PC-3 (cell line): Measurements from ENCODE around the gene LTN1. TPM values are rescaled to one million over a fixed set of nuclear protein-coding genes. Genes with fewer than 3 reads are reported as not detected.

Source experiments
- ATAC-seq: fragments of 200-7000 bp; cut with Tn5 transposase; 2 replicates; pipeline ENCODE4 v1.9.1; 2020; ENCODE audit warnings: mild to moderate bottlenecking, moderate library complexity
- BruUV-seq: library from RNA; stranded (reverse); fragments of 400-500 nt; replicated peaks from 2 replicates; lab custom pipeline; 2021; lab: Mats Ljungman, UMichigan
- CTCF ChIA-PET: fragments of 300-600 bp; sonication (Branson Sonifier 250); formaldehyde crosslinking; loops from one replicate; lab custom pipeline; 2022; ENCODE audit warnings: antibody characterized with exemption; lab: Charles Lee
- POLR2A ChIA-PET: fragments of 300-600 bp; sonication (Branson Sonifier 250); formaldehyde crosslinking; loops from one replicate; lab custom pipeline; 2022; ENCODE audit warnings: antibody characterized with exemption; ENCODE audit not compliant: unreplicated experiment; lab: Charles Lee
- DNase-seq: peaks from one replicate; pipeline ENCODE4 v3.0.0-alpha.2; 2015
- H2AFZ ChIP-seq: fragments of 300-600 bp; sonication (generic); 2 replicates; pipeline ENCODE4 v1.6.0; 2016; ENCODE audit warnings: antibody characterized with exemption, low read length
- H3F3A ChIP-seq: fragments of 300-600 bp; sonication (generic); one replicate; pipeline ENCODE4 v1.6.0; 2017; ENCODE audit warnings: antibody characterized with exemption, low read length, control low read depth, mild to moderate bottlenecking; ENCODE audit not compliant: unreplicated experiment
- H3K27ac ChIP-seq: fragments of 300-600 bp; sonication (generic); 2 replicates; pipeline ENCODE4 v1.5.1; 2016; ENCODE audit warnings: mild to moderate bottlenecking, low read length
- H3K27me3 ChIP-seq: fragments of 300-600 bp; sonication (generic); 2 replicates; pipeline ENCODE4 v1.6.1; 2016; ENCODE audit warnings: low read length, mixed read lengths
- H3K36me3 ChIP-seq: fragments of 300-600 bp; sonication (generic); 2 replicates; pipeline ENCODE4 v1.6.1; 2016; ENCODE audit warnings: low read depth, mixed run types, low read length, mixed read lengths
- H3K4me1 ChIP-seq: fragments of 300-600 bp; sonication (generic); 2 replicates; pipeline ENCODE4 v1.5.1; 2016; ENCODE audit warnings: low read length; ENCODE audit not compliant: insufficient read depth
- H3K4me2 ChIP-seq: fragments of 300-600 bp; sonication (generic); 2 replicates; pipeline ENCODE4 v1.6.0; 2016; ENCODE audit warnings: low read length
- H3K4me3 ChIP-seq: fragments of 300-600 bp; sonication (generic); 2 replicates; pipeline ENCODE4 v1.5.1; 2016; ENCODE audit warnings: mild to moderate bottlenecking, low read length, mixed read lengths
- H3K79me2 ChIP-seq: fragments of 300-600 bp; sonication (generic); 2 replicates; pipeline ENCODE4 v1.6.1; 2017; ENCODE audit warnings: low read length, mixed read lengths
- H3K9ac ChIP-seq: fragments of 300-600 bp; sonication (generic); 2 replicates; pipeline ENCODE4 v1.6.0; 2016; ENCODE audit warnings: mild to moderate bottlenecking, low read length
- H3K9me2 ChIP-seq: fragments of 300-600 bp; sonication (generic); replicated peaks from 2 replicates; pipeline ENCODE4 v1.6.1; 2016; ENCODE audit warnings: mixed run types, low read length, mixed read lengths
- H3K9me3 ChIP-seq: fragments of 300-600 bp; sonication (generic); 2 replicates; pipeline ENCODE4 v1.6.1; 2016; ENCODE audit warnings: low read length, mixed read lengths
- H4K20me1 ChIP-seq: fragments of 300-600 bp; sonication (generic); 2 replicates; pipeline ENCODE4 v1.6.1; 2016; ENCODE audit warnings: low read length, mixed read lengths
- EZH2 ChIP-seq: fragments of 300-600 bp; sonication (generic); IDR thresholded peaks from one replicate; pipeline ENCODE4 v1.6.1; 2017; ENCODE audit warnings: antibody characterized with exemption, mild to moderate bottlenecking, low read length; ENCODE audit not compliant: unreplicated experiment
- EZH2phosphoT487 ChIP-seq: fragments of 300-600 bp; sonication (generic); IDR thresholded peaks from 2 replicates; pipeline ENCODE4 v1.6.1; 2018; ENCODE audit warnings: mild to moderate bottlenecking, antibody characterized with exemption, low read length, borderline replicate concordance
- intact Hi-C: fragments of 100-400 bp; cut with micrococcal nuclease; formaldehyde crosslinking; loops from 2 replicates; pipeline ENCODE4 v1.9.0; 2023
- total RNA-seq: library from RNA; depleted of rRNA; stranded (reverse); fragments of >200 nt; gene quantifications from 2 replicates; pipeline ENCODE4 v1.2.3, GENCODE V29; 2014
- TF ChIP-seq, protein P1 (sequence below): fragments of 300-600 bp; sonication (generic); conservative IDR thresholded peaks from 2 replicates; pipeline ENCODE4 v1.5.1; 2017; ENCODE audit warnings: antibody characterized with exemption, low read depth, mild to moderate bottlenecking, low read length

The LTN1 gene
- total RNA-seq, 1 experiment from 2014 or later, result 21.0 TPM

DNA sequence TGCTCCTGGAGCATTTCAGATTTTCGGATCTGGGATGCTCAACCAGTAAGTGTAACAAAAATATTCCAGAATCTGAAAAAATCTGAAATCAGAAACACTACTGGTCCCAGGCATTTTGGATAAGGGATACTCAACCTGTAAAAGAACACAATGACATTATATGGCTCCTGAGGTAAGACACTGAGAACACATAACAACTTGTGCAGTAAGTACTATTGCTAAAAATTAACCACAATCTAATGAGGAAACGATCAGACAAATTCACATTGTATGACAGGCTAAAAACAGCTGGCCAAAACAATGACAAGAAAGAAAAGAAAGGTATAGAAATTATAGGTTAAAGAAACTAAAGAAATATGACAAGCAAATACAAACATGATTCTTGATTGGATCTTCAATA, 54.9 kb downstream of the LTN1 start:
- H3K9me2 ChIP-seq, result no peaks in the 10 kb centered on the region
- H3K9ac ChIP-seq, result no peak overlapping the region
- H4K20me1 ChIP-seq, result no peaks in the 10 kb centered on the region
- ATAC-seq, result no peak
- H3K36me3 ChIP-seq, result peaks cover 49% of the 10 kb centered on the region
- no peak for TF ChIP-seq EZH2
- no peak overlapping the region for H3K4me3 ChIP-seq
- intact Hi-C loops, result loop anchor here (10.0 kb wide), 1 partner anchor 53 kb away; a partner anchor contains a TSS
- H3K79me2 ChIP-seq, result no peaks in the 10 kb centered on the region
- H3K27me3 ChIP-seq, result no peaks in the 10 kb centered on the region
- ChIA-PET CTCF (no interaction called here), POLR2A (interaction anchor here (0.5 kb wide), 1 partner anchor 11 kb away, joined by 4 read pairs; no protein-coding TSS in a partner anchor)
- 0 out of 2 replicates have a peak, but pooled peaks cover 3% of the 10 kb centered on the region for H3K4me1 ChIP-seq
- BruUV-seq, result no TSS peak
- no peaks in the 10 kb centered on the region for H3K9me3 ChIP-seq
- H2AFZ ChIP-seq, result no peak overlapping the region
- no peak for DNase-seq
- H3K27ac ChIP-seq, result no peak overlapping the region
- no peaks in the 10 kb centered on the region for H3F3A ChIP-seq
- H3K4me2 ChIP-seq, result no peak overlapping the region

DNA sequence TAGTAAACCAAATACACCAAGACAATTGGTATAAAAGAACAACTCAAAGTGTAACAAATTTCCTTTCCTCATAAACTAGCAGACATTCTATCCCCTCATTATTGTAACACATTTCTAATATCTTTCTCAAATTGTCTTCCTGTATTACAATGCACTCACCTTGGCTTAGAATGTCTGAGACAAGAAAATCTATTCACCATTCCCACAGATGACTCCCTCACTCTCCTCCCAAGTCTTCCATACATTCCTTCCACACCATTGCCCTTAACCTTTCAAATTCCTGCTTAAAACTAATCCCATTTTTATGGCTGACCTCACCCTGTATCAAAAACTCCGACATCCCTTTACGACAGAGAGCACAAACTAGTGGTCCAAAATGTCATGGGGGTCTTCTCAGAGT, 56.0 kb downstream of the LTN1 start:
- H3K27ac ChIP-seq, result no peak overlapping the region
- no TSS peak for BruUV-seq
- CTCF ChIA-PET, result interaction anchor here (1.0 to 1.5 kb wide), 2 partner anchors 10 to 191 kb away, joined by 4 to 6 read pairs; no protein-coding TSS in a partner anchor
- intact Hi-C loops, result loop anchor here (10.0 kb wide), 1 partner anchor 52 kb away; a partner anchor contains a TSS
- ATAC-seq, result no peak
- H3K9ac ChIP-seq, result no peak overlapping the region
- H3K27me3 ChIP-seq, result no peaks in the 10 kb centered on the region
- no peaks in the 10 kb centered on the region for H3K9me3 ChIP-seq
- 0 out of 2 replicates have a peak, but pooled peaks cover 3% of the 10 kb centered on the region for H3K4me1 ChIP-seq
- H3K4me3 ChIP-seq, result no peak overlapping the region
- no peak overlapping the region for H2AFZ ChIP-seq
- TF ChIP-seq EZH2phosphoT487 (no peak), EZH2 (no peak)
- TF ChIP-seq, protein P1, sequence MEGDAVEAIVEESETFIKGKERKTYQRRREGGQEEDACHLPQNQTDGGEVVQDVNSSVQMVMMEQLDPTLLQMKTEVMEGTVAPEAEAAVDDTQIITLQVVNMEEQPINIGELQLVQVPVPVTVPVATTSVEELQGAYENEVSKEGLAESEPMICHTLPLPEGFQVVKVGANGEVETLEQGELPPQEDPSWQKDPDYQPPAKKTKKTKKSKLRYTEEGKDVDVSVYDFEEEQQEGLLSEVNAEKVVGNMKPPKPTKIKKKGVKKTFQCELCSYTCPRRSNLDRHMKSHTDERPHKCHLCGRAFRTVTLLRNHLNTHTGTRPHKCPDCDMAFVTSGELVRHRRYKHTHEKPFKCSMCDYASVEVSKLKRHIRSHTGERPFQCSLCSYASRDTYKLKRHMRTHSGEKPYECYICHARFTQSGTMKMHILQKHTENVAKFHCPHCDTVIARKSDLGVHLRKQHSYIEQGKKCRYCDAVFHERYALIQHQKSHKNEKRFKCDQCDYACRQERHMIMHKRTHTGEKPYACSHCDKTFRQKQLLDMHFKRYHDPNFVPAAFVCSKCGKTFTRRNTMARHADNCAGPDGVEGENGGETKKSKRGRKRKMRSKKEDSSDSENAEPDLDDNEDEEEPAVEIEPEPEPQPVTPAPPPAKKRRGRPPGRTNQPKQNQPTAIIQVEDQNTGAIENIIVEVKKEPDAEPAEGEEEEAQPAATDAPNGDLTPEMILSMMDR, result no peak
- no peaks in the 10 kb centered on the region for H4K20me1 ChIP-seq
- no peak for DNase-seq
- H3K9me2 ChIP-seq, result no peaks in the 10 kb centered on the region
- H3K36me3 ChIP-seq, result peaks cover 45% of the 10 kb centered on the region
- H3F3A ChIP-seq, result no peaks in the 10 kb centered on the region
- H3K79me2 ChIP-seq, result no peaks in the 10 kb centered on the region
- no peak overlapping the region for H3K4me2 ChIP-seq
- POLR2A ChIA-PET, result no interaction called here

DNA sequence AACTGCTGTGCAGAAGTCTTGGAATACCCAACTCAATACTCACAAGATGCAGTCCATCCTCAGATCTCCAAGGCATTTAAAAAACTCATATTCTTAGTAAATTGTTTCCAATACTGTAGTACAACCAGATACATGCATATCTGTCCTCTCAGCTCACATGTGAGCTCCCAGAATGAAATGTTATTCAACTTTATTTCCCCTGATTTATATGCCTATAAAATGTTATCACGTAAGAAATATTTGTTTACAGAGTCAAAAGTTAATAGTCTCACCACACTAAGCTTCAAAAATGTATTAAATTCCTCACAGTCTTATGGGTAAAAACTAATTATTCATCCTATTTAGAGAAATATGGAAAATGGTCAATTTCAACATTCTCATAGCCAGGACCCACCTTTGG, 56.6 kb downstream of the LTN1 start:
- H4K20me1 ChIP-seq, result no peaks in the 10 kb centered on the region
- no peak overlapping the region for H3K4me3 ChIP-seq
- no peaks in the 10 kb centered on the region for H3K79me2 ChIP-seq
- H3K4me1 ChIP-seq, result 0 out of 2 replicates have a peak, but pooled peaks cover 3% of the 10 kb centered on the region
- no peaks in the 10 kb centered on the region for H3F3A ChIP-seq
- peaks cover 42% of the 10 kb centered on the region for H3K36me3 ChIP-seq
- intact Hi-C loops, result loop anchor here (10.0 kb wide), 1 partner anchor 51 kb away; a partner anchor contains a TSS
- no peaks in the 10 kb centered on the region for H3K9me3 ChIP-seq
- POLR2A ChIA-PET, result no interaction called here
- no peaks in the 10 kb centered on the region for H3K27me3 ChIP-seq
- no peak overlapping the region for H2AFZ ChIP-seq
- H3K9me2 ChIP-seq, result no peaks in the 10 kb centered on the region
- no peak overlapping the region for H3K27ac ChIP-seq
- BruUV-seq, result no TSS peak
- no peak for DNase-seq
- CTCF ChIA-PET, result interaction anchor here (0.7 to 1.5 kb wide), 4 partner anchors 9 to 191 kb away, joined by 4 to 6 read pairs (median 4); no protein-coding TSS in a partner anchor
- no peak overlapping the region for H3K9ac ChIP-seq
- H3K4me2 ChIP-seq, result no peak overlapping the region
- ATAC-seq, result peak; percentile 56
- no peak for TF ChIP-seq EZH2
- TF ChIP-seq, protein P1, result no peak
- TF ChIP-seq EZH2phosphoT487, result no peak
